Loucy (cell line): ENCODE measurements around the gene PSMC3IP.

ENCODE experiments used
- H2AFZ ChIP-seq: fragments of 200-600 bp; sonication (generic); 2 replicates; pipeline ENCODE4 v1.6.0; 2016; ENCODE audit warnings: antibody characterized with exemption, mild to moderate bottlenecking, low read length, moderate library complexity
- H3F3A ChIP-seq: fragments of 200-600 bp; 2 replicates; pipeline ENCODE4 v1.6.0; 2016; ENCODE audit warnings: antibody characterized with exemption, low read depth, mild to moderate bottlenecking
- H3K27me3 ChIP-seq: fragments of 200-600 bp; sonication (generic); 2 replicates; pipeline ENCODE4 v1.6.1; 2014; ENCODE audit warnings: low read length, mild to moderate bottlenecking; ENCODE audit not compliant: insufficient read depth, poor library complexity, severe bottlenecking
- H3K36me3 ChIP-seq: fragments of 200-600 bp; sonication (generic); 2 replicates; pipeline ENCODE4 v1.6.1; 2016; ENCODE audit warnings: low read length; ENCODE audit not compliant: insufficient read depth
- H3K4me1 ChIP-seq: fragments of 200-600 bp; sonication (generic); 2 replicates; pipeline ENCODE4 v1.5.1; 2014; ENCODE audit warnings: low read length, mild to moderate bottlenecking; ENCODE audit not compliant: insufficient read depth, poor library complexity, severe bottlenecking
- H3K4me2 ChIP-seq: fragments of 200-600 bp; sonication (generic); 2 replicates; pipeline ENCODE4 v1.6.0; 2014; ENCODE audit warnings: antibody characterized with exemption, low read length, low read depth, mild to moderate bottlenecking; ENCODE audit not compliant: poor library complexity, severe bottlenecking
- H3K4me3 ChIP-seq: fragments of 200-600 bp; sonication (generic); 2 replicates; pipeline ENCODE4 v1.5.1; 2014; ENCODE audit warnings: low read length, mild to moderate bottlenecking, mixed read lengths; ENCODE audit not compliant: poor library complexity, severe bottlenecking
- H3K79me2 ChIP-seq: fragments of 200-600 bp; sonication (generic); 2 replicates; pipeline ENCODE4 v1.6.1; 2014; ENCODE audit warnings: low read length; ENCODE audit not compliant: insufficient read depth
- H3K9ac ChIP-seq: fragments of 200-600 bp; sonication (generic); 2 replicates; pipeline ENCODE4 v1.6.0; 2014; ENCODE audit warnings: mild to moderate bottlenecking, low read depth, low read length, moderate library complexity; ENCODE audit not compliant: poor library complexity, severe bottlenecking
- H3K9me2 ChIP-seq: fragments of 200-600 bp; sonication (generic); replicated peaks from 2 replicates; pipeline ENCODE4 v1.6.1; 2016; ENCODE audit warnings: low read depth, low read length, mixed read lengths
- H3K9me3 ChIP-seq: fragments of 200-600 bp; sonication (generic); 2 replicates; pipeline ENCODE4 v1.6.1; 2014; ENCODE audit warnings: mild to moderate bottlenecking, antibody characterized with exemption, low read length, low read depth; ENCODE audit not compliant: insufficient read depth
- H4K20me1 ChIP-seq: fragments of 200-600 bp; sonication (generic); 2 replicates; pipeline ENCODE4 v1.6.0; 2014; ENCODE audit warnings: antibody characterized with exemption, low read length, mild to moderate bottlenecking; ENCODE audit not compliant: insufficient read depth, poor library complexity, severe bottlenecking
- CTCF ChIP-seq: fragments of 200-600 bp; sonication (generic); conservative IDR thresholded peaks from 2 replicates; pipeline ENCODE4 v1.5.1; 2014; ENCODE audit warnings: mild to moderate bottlenecking, antibody characterized with exemption, low read length
- EZH2phosphoT487 ChIP-seq: fragments of 200-600 bp; IDR thresholded peaks from 2 replicates; pipeline ENCODE4 v1.6.1; 2018; ENCODE audit warnings: antibody characterized with exemption, mild to moderate bottlenecking, moderate library complexity, borderline replicate concordance

Gene PSMC3IP

GRCh38 chr17:42608305-42609181, 31.0 kb upstream of the PSMC3IP start:
- Histone ChIP-seq H4K20me1 (peaks cover 18% of the 10 kb centered on the region), H3K4me2 (peak overlapping the region; percentile 75), H3K4me1 (peaks cover 23% of the 10 kb centered on the region), H3K9me3 (no peaks in the 10 kb centered on the region), H3F3A (no peaks in the 10 kb centered on the region), H3K9me2 (no peaks in the 10 kb centered on the region), H2AFZ (peak overlapping the region; percentile 77), H3K27me3 (no peaks in the 10 kb centered on the region), H3K4me3 (peak overlapping the region; percentile 90), H3K79me2 (peaks cover 76% of the 10 kb centered on the region), H3K36me3 (peaks cover 14% of the 10 kb centered on the region; the same call in 1 of the 2 replicates), H3K9ac (peak overlapping the region; percentile 86)
- TF ChIP-seq EZH2phosphoT487 (no peak), CTCF (no peak; the same call in 1 of the 2 replicates)

- TF ChIP-seq EZH2phosphoT487 (no peak), CTCF (no peak)
- H3F3A ChIP-seq: no peaks in the 10 kb centered on the region
- peak overlapping the region; percentile 75 for H3K4me2 ChIP-seq
- peaks cover 22% of the 10 kb centered on the region for H4K20me1 ChIP-seq
- H3K36me3 ChIP-seq: peaks cover 9% of the 10 kb centered on the region; the same call in 1 of the 2 replicates
- peak overlapping the region; percentile 86 for H3K9ac ChIP-seq
- H3K79me2 ChIP-seq: peaks cover 83% of the 10 kb centered on the region
- H2AFZ ChIP-seq: no peak overlapping the region
- H3K4me3 ChIP-seq: peak overlapping the region; percentile 90
- H3K27me3 ChIP-seq: no peaks in the 10 kb centered on the region
- H3K9me2 ChIP-seq: no peaks in the 10 kb centered on the region
- no peaks in the 10 kb centered on the region for H3K9me3 ChIP-seq
- H3K4me1 ChIP-seq: peaks cover 28% of the 10 kb centered on the region
These were observed 30.2 kb upstream of the PSMC3IP start for GRCh38 chr17:42607769-42608168.

- Histone ChIP-seq H3K9me3 (no peaks in the 10 kb centered on the region), H3K27me3 (no peaks in the 10 kb centered on the region), H3K4me3 (no peak overlapping the region), H4K20me1 (peaks cover 21% of the 10 kb centered on the region), H3F3A (no peaks in the 10 kb centered on the region), H3K36me3 (no peaks in the 10 kb centered on the region), H3K4me1 (peaks cover 27% of the 10 kb centered on the region), H2AFZ (no peak overlapping the region), H3K4me2 (peak overlapping the region; percentile 25), H3K9ac (no peak overlapping the region), H3K79me2 (peaks cover 71% of the 10 kb centered on the region), H3K9me2 (no peaks in the 10 kb centered on the region)
- no peak for TF ChIP-seq EZH2phosphoT487
- TF ChIP-seq CTCF: no peak
These were observed 25.8 kb upstream of the PSMC3IP start for GRCh38 chr17:42603318-42603717.
